ENCODE data around the gene ALDH18A1. TPM values are rescaled to one million over a fixed set of nuclear protein-coding genes. Genes with fewer than 3 reads are reported as not detected.
A peak's percentile ranks its signal among the peaks of the same experiment; 100 is the strongest.

ALDH18A1 gene
- total and polyA plus RNA-seq, 2 of the 8 experiments (the other 6 are each of a cell fraction or from before 2014, with no cell fraction given): 59.6 to 128 TPM

DNA sequence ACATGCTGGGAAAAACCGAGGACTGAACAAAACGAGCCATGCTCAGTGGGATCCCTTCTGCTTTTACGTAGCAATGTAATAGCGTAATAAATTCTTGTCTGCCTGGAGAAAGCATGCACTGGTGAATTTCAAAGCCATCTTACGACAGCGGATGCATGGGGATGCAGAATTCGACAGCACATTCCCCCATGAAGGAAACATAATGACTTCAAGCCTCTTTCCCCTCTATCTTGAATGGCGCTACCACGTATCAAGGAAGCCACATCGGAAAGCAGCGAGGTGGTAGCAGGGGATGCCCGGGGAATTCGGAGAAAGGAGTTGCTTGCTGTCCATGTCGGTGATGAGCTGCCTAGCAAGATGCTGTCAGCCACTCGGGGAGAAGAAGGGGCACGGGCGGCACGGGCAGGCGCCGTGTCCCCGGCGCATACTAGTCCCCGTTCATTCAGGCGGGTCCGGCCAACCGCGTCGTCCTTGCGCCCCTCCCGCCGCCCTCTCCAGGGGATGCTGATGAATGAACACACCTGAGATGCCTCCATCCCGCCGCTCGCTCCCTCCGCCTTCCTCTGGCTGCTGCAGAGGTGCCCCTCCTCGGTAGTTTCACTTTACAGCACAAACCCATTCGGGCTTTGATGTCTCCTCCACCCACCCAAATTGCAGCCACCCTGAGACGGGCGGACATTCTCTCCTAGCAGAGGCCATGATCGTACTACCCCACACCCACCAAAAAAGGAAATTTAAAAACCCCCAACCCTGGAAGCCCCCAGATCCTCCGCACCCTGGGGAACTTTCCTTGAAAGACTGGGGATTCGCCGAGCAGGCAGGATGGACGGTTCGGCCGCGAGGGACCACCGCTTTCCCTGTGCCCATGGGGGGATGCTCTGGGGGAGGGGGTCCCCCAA is 96.0 kb downstream of the ALDH18A1 start:
- H3K79me2 ChIP-seq (ENCODE audit: control insufficient read depth in 1 of 2, insufficient read depth in 2 of 2, low read length in 2 of 2): peaks cover 0 to 39% of the 10 kb centered on the region in 2 experiments; a peak in 2 of 4 replicates
- POLR2A ChIA-PET (ENCODE audit: partially characterized antibody): interaction anchor here (0.7 to 1.5 kb wide), 3 partner anchors 10 to 84 kb away, joined by 3 to 6 read pairs (median 3); no protein-coding TSS in a partner anchor
- H3K18ac ChIP-seq (ENCODE audit: extremely low read depth, low read length): peak overlapping the region; percentile 62; the same call in 1 of the 2 replicates
- no peak overlapping the region; the same call in 1 of the 2 replicates for H3K27ac ChIP-seq (ENCODE audit: low read depth, low read length)
- no peak overlapping the region for H3K4ac ChIP-seq (replicated peaks; ENCODE audit: insufficient read length, low read depth, low read length)
- H3K9me3 ChIP-seq (ENCODE audit: insufficient read depth in 2 of 2, low read depth in 1 of 2, low read length in 1 of 2): no peaks in the 10 kb centered on the region
- H4K8ac ChIP-seq (ENCODE audit: extremely low read depth, insufficient read depth, low read length): peak overlapping the region; percentile 58; the same call in 1 of the 2 replicates
- H3K9ac ChIP-seq (replicated peaks in 1 of 4; ENCODE audit: extremely low read depth in 1 of 4, low read depth in 3 of 4, low read length in 3 of 4): peak overlapping the region; percentile 17 to 65 (median 44); a peak in 6 of 7 replicates
- peak in 1 of 2 experiments; percentile 76 for DNase-seq (ENCODE audit: low read depth in 1 of 2, low spot score in 2 of 2)
- no peak overlapping the region for H3K14ac ChIP-seq (ENCODE audit: insufficient read length)
- peak overlapping the region; percentile 99 for H3K4me2 ChIP-seq (ENCODE audit: insufficient read depth in 1 of 2, low read depth in 2 of 2, low read length in 2 of 2)
- 0 out of 2 replicates have a peak overlapping the region, but pooled peaks have one; percentile 5 for H2BK5ac ChIP-seq (ENCODE audit: low read depth, low read length)
- H3K36me3 ChIP-seq (ENCODE audit: control insufficient read depth in 2 of 4, insufficient read depth in 4 of 4, low read length in 3 of 4): no peaks in the 10 kb centered on the region
- peak overlapping the region; percentile 59 to 93 (median 78) for H3K4me3 ChIP-seq (ENCODE audit: extremely low read depth in 1 of 4, insufficient read depth in 2 of 4, low read depth in 3 of 4, low read length in 4 of 4)
- H3K4me1 ChIP-seq (replicated peaks in 1 of 4; ENCODE audit: control insufficient read depth in 3 of 4, insufficient read depth in 4 of 4, low read length in 3 of 4): peaks cover 7 to 30% (median 19%) of the 10 kb centered on the region in 4 experiments; a peak in 6 of 7 replicates
- no peak overlapping the region for H3K23ac ChIP-seq (ENCODE audit: insufficient read length)
- 2% methylated on average over 47 of the region's 48 CpGs; no CpG with 5 or more reads in 1 of the 2 experiments for WGBS, 2 experiments (ENCODE audit: extremely low coverage in 1 of 2, insufficient coverage in 1 of 2, insufficient read length in 1 of 2, insufficient replicate concordance in 2 of 2, low coverage in 1 of 2, low lambda C conversion rate in 2 of 2, missing lambda C conversion rate in 1 of 2)
- no peak overlapping the region for H2AFZ ChIP-seq (ENCODE audit: low read length)
- TF ChIP-seq RBBP5 (IDR thresholded peaks at IDR 0.05; ENCODE audit: borderline replicate concordance, low read depth, low read length) (0 out of 2 replicates have a peak, but pooled peaks have one; percentile 64), SUZ12 (IDR thresholded peaks at IDR 0.05; ENCODE audit: low read length) (0 out of 2 replicates have a peak, but pooled peaks have one; percentile 19), KDM4A (IDR thresholded peaks at IDR 0.05; ENCODE audit: low read depth, low read length, severe bottlenecking) (no peak), SIN3A (conservative IDR thresholded peaks at IDR 0.05 in 1 of 2, IDR thresholded peaks at IDR 0.05 in 1 of 2; ENCODE audit: low read depth in 1 of 2, low read length in 2 of 2) (peak in 1 of 2 experiments; percentile 28; a peak in 1 of 4 replicates), TCF12 (IDR thresholded peaks at IDR 0.05; ENCODE audit: low read depth, low read length) (no peak), POLR2A (IDR thresholded peaks at IDR 0.05; ENCODE audit: control extremely low read depth in 1 of 2, low read depth in 2 of 2, low read length in 2 of 2) (peak in 1 of 2 experiments; percentile 14; a peak in 2 of 3 replicates), SAP30 (IDR thresholded peaks at IDR 0.05; ENCODE audit: insufficient read depth, insufficient replicate concordance, low read length) (peak; percentile 5)
- peak; percentile 28 for FAIRE-seq
- H2AK5ac ChIP-seq (ENCODE audit: low read depth, low read length): no peak overlapping the region; the same call in 1 of the 2 replicates
- peak overlapping the region; percentile 32 for H3K56ac ChIP-seq (replicated peaks; ENCODE audit: insufficient read length, low read depth, low read length)
- H4K5ac ChIP-seq (ENCODE audit: insufficient read length, low read depth, low read length): no peak overlapping the region
- CTCF ChIA-PET (ENCODE audit: partially characterized antibody): interaction anchor here (0.6 to 4.4 kb wide), 10 partner anchors 8 to 186 kb away, joined by 3 to 25 read pairs (median 3); no protein-coding TSS in a partner anchor
- peaks cover 6% of the 10 kb centered on the region; the same call in 1 of the 2 replicates for H3K79me1 ChIP-seq (ENCODE audit: low read depth, low read length)
- peaks cover 14% of the 10 kb centered on the region for H3K23me2 ChIP-seq (ENCODE audit: low read depth, low read length)
- peaks cover 7 to 11% of the 10 kb centered on the region in 2 experiments for H4K20me1 ChIP-seq (replicated peaks in 1 of 2; ENCODE audit: control insufficient read depth in 1 of 2, insufficient read depth in 2 of 2, low read length in 2 of 2)
- H2BK20ac ChIP-seq (ENCODE audit: low read length): no peak overlapping the region
- no peak overlapping the region for H2BK120ac ChIP-seq (replicated peaks; ENCODE audit: low read depth, low read length)
- H4K91ac ChIP-seq (replicated peaks; ENCODE audit: insufficient read length, low read length): no peak overlapping the region
- H2BK15ac ChIP-seq (ENCODE audit: low read length): no peak overlapping the region
- H2BK12ac ChIP-seq (ENCODE audit: low read depth, low read length): 0 out of 2 replicates have a peak overlapping the region, but pooled peaks have one; percentile 90
- no peaks in the 10 kb centered on the region; a peak in 3 of 7 replicates for H3K27me3 ChIP-seq (replicated peaks in 1 of 4; ENCODE audit: control insufficient read depth in 3 of 4, extremely low read depth in 1 of 4, insufficient read depth in 3 of 4, low read length in 3 of 4)

All from H1 (cell line).